Measurements from ENCODE around the gene RAB5B.
A peak's percentile ranks its signal among the peaks of the same experiment; 100 is the strongest.
"Not testable (repeated sequence)": the region's sequence is repeated elsewhere in the genome, so short reads cannot be mapped to it uniquely, and the experiment has no call there.

Gene RAB5B

GRCh38 chr12:56020423-56021184 lies 46.7 kb downstream of the RAB5B start, which contains the start of gene IKZF4:
IKZF4 (plus strand) TSS chr12:56021043; CDS start chr12:56021494, 451 bp downstream.
- DNase-seq = peak; percentile 71 to 75

- no peak for DNase-seq
These were observed 48.1 kb downstream of the RAB5B start for GRCh38 chr12:56021889-56022497.

- DNase-seq = no peak
These were observed 54.8 kb downstream of the RAB5B start for GRCh38 chr12:56028511-56029165.

GRCh38 chr12:56029166-56029519 lies 55.3 kb downstream of the RAB5B start:
- DNase-seq = no peak

- peak; percentile 60 to 72 for DNase-seq
These were observed 55.9 kb downstream of the RAB5B start for GRCh38 chr12:56029666-56030293.

GRCh38 chr12:56031987-56032386 lies 58.1 kb downstream of the RAB5B start:
- DNase-seq = no peak

- DNase-seq = no peak
These were observed 60.9 kb downstream of the RAB5B start for GRCh38 chr12:56034586-56035332.

GRCh38 chr12:56037161-56037560 lies 63.3 kb downstream of the RAB5B start:
- no peak for DNase-seq

GRCh38 chr12:56038022-56038655 lies 64.3 kb downstream of the RAB5B start:
- no peak for DNase-seq

- no peak for DNase-seq
These were observed 66.3 kb downstream of the RAB5B start for GRCh38 chr12:56040151-56040550.

GRCh38 chr12:56040963-56041551 lies 67.2 kb downstream of the RAB5B start:
- DNase-seq = no peak

- peak; percentile 97 to 99 for DNase-seq
These were observed 67.9 kb downstream of the RAB5B start, which contains the start of gene RPS26 for GRCh38 chr12:56041552-56042429. RPS26 (plus strand) TSS chr12:56041918; CDS start chr12:56042167, 249 bp downstream.

GRCh38 chr12:56042430-56042813 lies 68.5 kb downstream of the RAB5B start:
- not testable (repeated sequence) for DNase-seq

GRCh38 chr12:56042843-56043242 lies 69.0 kb downstream of the RAB5B start:
- no peak for DNase-seq
